IMR-90 (cell line): ENCODE measurements around the gene PROCR. TPM values are rescaled to one million over a fixed set of nuclear protein-coding genes. Genes with fewer than 3 reads are reported as not detected.

Experiments used
- ATAC-seq: fragments of 200-7000 bp; cut with Tn5 transposase; 2 replicates; pipeline ENCODE4 v1.9.1; 2020; ENCODE audit warnings: low read depth, mild to moderate bottlenecking, moderate library complexity
- BruUV-seq: library from RNA; stranded (reverse); fragments of 400-500 nt; replicated peaks from 2 replicates; lab custom pipeline; 2021; lab: Mats Ljungman, UMichigan
- CTCF ChIA-PET: fragments of 300-600 bp; formaldehyde crosslinking; extraction: SDS; loops from one replicate; lab custom pipeline; 2021; ENCODE audit warnings: antibody characterized with exemption; lab: Yijun Ruan, JAX
- POLR2A ChIA-PET: fragments of 300-600 bp; sonication (Branson Sonifier 250); formaldehyde crosslinking; loops from one replicate; lab custom pipeline; 2022; ENCODE audit warnings: antibody characterized with exemption; ENCODE audit not compliant: unreplicated experiment; lab: Charles Lee
- DNase-seq: peaks from one replicate; pipeline ENCODE4 v3.0.0; 2013
- H2AFZ ChIP-seq: replicated peaks from 2 replicates; pipeline ENCODE3; 2013; ENCODE audit warnings: low read length, mild to moderate bottlenecking; ENCODE audit not compliant: poor library complexity
- H2AK5ac ChIP-seq: 2 replicates; pipeline ENCODE4 v1.6.1; 2013; ENCODE audit warnings: low read depth, low read length, inconsistent platforms
- H2AK9ac ChIP-seq: replicated peaks from 2 replicates; pipeline ENCODE3; 2013; ENCODE audit warnings: mild to moderate bottlenecking, low read depth, low read length, moderate library complexity; ENCODE audit not compliant: poor library complexity
- H2BK120ac ChIP-seq: 2 replicates; pipeline ENCODE4 v1.6.1; 2013; ENCODE audit warnings: low read depth, low read length, inconsistent platforms
- H2BK15ac ChIP-seq: 3 replicates; pipeline ENCODE4 v1.6.1; 2013; ENCODE audit warnings: low read depth, low read length, inconsistent platforms
- H2BK20ac ChIP-seq: 2 replicates; pipeline ENCODE4 v1.6.1; 2013; ENCODE audit warnings: low read depth, mild to moderate bottlenecking, inconsistent platforms, low read length, moderate library complexity
- H2BK5ac ChIP-seq: 2 replicates; pipeline ENCODE4 v1.6.1; 2013; ENCODE audit warnings: mild to moderate bottlenecking, low read depth, low read length, inconsistent platforms; ENCODE audit not compliant: poor library complexity, severe bottlenecking
- H3K14ac ChIP-seq: replicated peaks from 2 replicates; pipeline ENCODE4 v1.6.1; 2013; ENCODE audit warnings: low read depth, low read length, inconsistent platforms
- H3K18ac ChIP-seq: 2 replicates; pipeline ENCODE4 v1.6.1; 2013; ENCODE audit warnings: low read depth, low read length, control low read depth
- H3K23ac ChIP-seq: 2 replicates; pipeline ENCODE4 v1.6.1; 2013; ENCODE audit warnings: low read depth, low read length, inconsistent platforms
- H3K27ac ChIP-seq: 2 replicates; pipeline ENCODE4 v1.5.1; 2013; ENCODE audit warnings: mild to moderate bottlenecking, control low read depth, low read length; ENCODE audit not compliant: insufficient read depth
- H3K27me3 ChIP-seq: 2 replicates; pipeline ENCODE4 v1.6.1; 2013; ENCODE audit warnings: low read length; ENCODE audit not compliant: control insufficient read depth, insufficient read depth
- H3K36me3 ChIP-seq: 2 replicates; pipeline ENCODE4 v1.6.1; 2013; ENCODE audit warnings: low read length, mixed read lengths; ENCODE audit not compliant: control insufficient read depth, insufficient read depth
- H3K4ac ChIP-seq: 2 replicates; pipeline ENCODE4 v1.6.1; 2013; ENCODE audit warnings: low read depth, low read length, inconsistent platforms
- H3K4me1 ChIP-seq: 2 replicates; pipeline ENCODE4 v1.6.1; 2013; ENCODE audit warnings: low read length, mixed read lengths; ENCODE audit not compliant: control insufficient read depth, insufficient read depth
- H3K4me2 ChIP-seq: 2 replicates; pipeline ENCODE4 v1.6.1; 2013; ENCODE audit warnings: low read depth, mild to moderate bottlenecking, control low read depth, low read length, moderate library complexity
- H3K4me3 ChIP-seq: 2 replicates; pipeline ENCODE4 v1.5.1; 2013; ENCODE audit warnings: low read depth, mild to moderate bottlenecking, control low read depth, low read length, moderate library complexity; ENCODE audit not compliant: insufficient read depth
- H3K56ac ChIP-seq: 2 replicates; pipeline ENCODE4 v1.6.1; 2013; ENCODE audit warnings: low read length, inconsistent platforms; ENCODE audit not compliant: insufficient read depth; ENCODE audit errors: extremely low read depth
- H3K79me1 ChIP-seq, 2 experiments: 2 replicates each; pipeline ENCODE4 v1.6.1; 2013; ENCODE audit warnings: low read length in 2 of 2, inconsistent platforms in 1 of 2, low read depth in 1 of 2
- H3K9ac ChIP-seq: 2 replicates; pipeline ENCODE4 v1.6.1; 2013; ENCODE audit warnings: low read depth, low read length, control low read depth
- H3K9me1 ChIP-seq: 2 replicates; pipeline ENCODE4 v1.6.1; 2013; ENCODE audit warnings: low read length, inconsistent platforms; ENCODE audit not compliant: insufficient read depth
- H3K9me3 ChIP-seq: 2 replicates; pipeline ENCODE4 v1.6.1; 2013; ENCODE audit warnings: low read length; ENCODE audit not compliant: control insufficient read depth, insufficient read depth
- H4K20me1 ChIP-seq: 2 replicates; pipeline ENCODE4 v1.6.1; 2013; ENCODE audit warnings: low read length, inconsistent platforms; ENCODE audit not compliant: insufficient read depth
- H4K5ac ChIP-seq: 2 replicates; pipeline ENCODE4 v1.6.1; 2013; ENCODE audit warnings: mild to moderate bottlenecking, low read depth, low read length, control low read depth
- H4K8ac ChIP-seq, 2 experiments: 2 replicates each; pipeline ENCODE4 v1.6.1; 2013; ENCODE audit warnings: low read depth in 2 of 2, low read length in 2 of 2, control low read depth in 1 of 2, inconsistent platforms in 1 of 2
- H4K91ac ChIP-seq: 2 replicates; pipeline ENCODE4 v1.6.1; 2013; ENCODE audit warnings: low read depth, low read length, inconsistent platforms; ENCODE audit not compliant: insufficient read depth
- BHLHE40 ChIP-seq: fragments of 150-350 bp; IDR thresholded peaks from 2 replicates; pipeline ENCODE4 v1.6.1; 2016; ENCODE audit warnings: mild to moderate bottlenecking, low read depth, low read length
- CEBPB ChIP-seq: IDR thresholded peaks from 2 replicates; pipeline ENCODE4 v1.6.1; 2012; ENCODE audit warnings: low read depth, low read length, improper control_type of control experiment
- CHD1 ChIP-seq: IDR thresholded peaks from 2 replicates; pipeline ENCODE4 v1.6.1; 2012; ENCODE audit warnings: low read depth, low read length, improper control_type of control experiment
- CTCF ChIP-seq: conservative IDR thresholded peaks from 2 replicates; pipeline ENCODE4 v1.5.1; 2012; ENCODE audit warnings: mild to moderate bottlenecking, low read depth, low read length, improper control_type of control experiment
- FOS ChIP-seq: fragments of 150-350 bp; IDR thresholded peaks from 2 replicates; pipeline ENCODE4 v1.6.1; 2016; ENCODE audit warnings: low read depth, low read length
- MAFK ChIP-seq: IDR thresholded peaks from 2 replicates; pipeline ENCODE4 v1.6.1; 2012; ENCODE audit warnings: low read depth, low read length, improper control_type of control experiment
- MAZ ChIP-seq: IDR thresholded peaks from 2 replicates; pipeline ENCODE4 v1.6.1; 2012; ENCODE audit warnings: low read depth, mild to moderate bottlenecking, low read length, improper control_type of control experiment, moderate library complexity, borderline replicate concordance
- MXI1 ChIP-seq: IDR thresholded peaks from 2 replicates; pipeline ENCODE4 v1.6.1; 2012; ENCODE audit warnings: low read depth, mild to moderate bottlenecking, low read length, moderate library complexity, borderline replicate concordance
- NFE2L2 ChIP-seq: fragments of 150-350 bp; IDR thresholded peaks from 2 replicates; pipeline ENCODE4 v1.6.1; 2016; ENCODE audit warnings: low read depth, mild to moderate bottlenecking, low read length
- POLR2A ChIP-seq: IDR thresholded peaks from 2 replicates; pipeline ENCODE4 v1.6.1; 2012; ENCODE audit warnings: mild to moderate bottlenecking, low read depth, low read length
- RAD21 ChIP-seq: IDR thresholded peaks from 2 replicates; pipeline ENCODE4 v1.6.1; 2012; ENCODE audit warnings: low read length, improper control_type of control experiment
- RCOR1 ChIP-seq: IDR thresholded peaks from 2 replicates; pipeline ENCODE4 v1.6.1; 2012; ENCODE audit warnings: mild to moderate bottlenecking, low read length, improper control_type of control experiment; ENCODE audit not compliant: insufficient replicate concordance
- RFX5 ChIP-seq: IDR thresholded peaks from 2 replicates; pipeline ENCODE4 v1.8.0; 2012; ENCODE audit warnings: low read depth, mild to moderate bottlenecking, low read length, moderate library complexity
- SMC3 ChIP-seq: fragments of 150-350 bp; IDR thresholded peaks from 2 replicates; pipeline ENCODE4 v1.6.1; 2016; ENCODE audit warnings: low read depth, mild to moderate bottlenecking, antibody characterized with exemption, low read length, moderate library complexity
- USF2 ChIP-seq: fragments of 150-350 bp; IDR thresholded peaks from 2 replicates; pipeline ENCODE4 v1.6.1; 2017; ENCODE audit warnings: mild to moderate bottlenecking, antibody characterized with exemption, low read length, low read depth
- WGBS, 2 experiments: methylation state at CpG; one replicate each; pipeline versions ENCODE4 v1.1.5 to v1.1.7; 2013; ENCODE audit warnings: missing lambda C conversion rate in 2 of 2; ENCODE audit not compliant: insufficient read length in 1 of 2; ENCODE audit errors: extremely low coverage in 2 of 2; 5-methylcytosine and 5-hydroxymethylcytosine counted together
- dilution Hi-C: fragments of 300-500 bp; cut with HindIII; formaldehyde crosslinking; loops from one replicate; pipeline ENCODE4 v1.14.3; 2018; ENCODE audit warnings: low sequenced_read_pairs; ENCODE audit not compliant: unreplicated experiment
- in situ Hi-C: fragments of 300-500 bp; cut with MboI; formaldehyde crosslinking; loops from 3 replicates; pipeline ENCODE4 v1.14.3; 2019; ENCODE audit warnings: low sequenced_read_pairs, inconsistent platforms, mixed read lengths
- intact Hi-C: fragments of 100-400 bp; cut with micrococcal nuclease; formaldehyde crosslinking; loops from 2 replicates; pipeline ENCODE4 v1.10.0; 2022
- polyA plus RNA-seq, 3 experiments: library from polyadenylated mRNA; depleted of rRNA; stranded (reverse); fragments of >200 nt; gene quantifications; 2 replicates each; pipeline ENCODE4 v1.2.3, GENCODE V29; 2012; ENCODE audit warnings: low replicate concordance in 1 of 3
- total RNA-seq: library from RNA; depleted of rRNA; stranded (reverse); fragments of >200 nt; gene quantifications from 2 replicates; pipeline ENCODE4 v1.2.3, GENCODE V29; 2012
- TF ChIP-seq, protein P1 (sequence below): fragments of 150-350 bp; IDR thresholded peaks from 2 replicates; pipeline ENCODE4 v1.6.1; 2016; ENCODE audit warnings: low read depth, mild to moderate bottlenecking, low read length, moderate library complexity, borderline replicate concordance

The PROCR gene
- total and polyA plus RNA-seq, 2 of the 4 experiments (the other 2 are of a cell fraction) = 36.4 to 41.9 TPM

DNA sequence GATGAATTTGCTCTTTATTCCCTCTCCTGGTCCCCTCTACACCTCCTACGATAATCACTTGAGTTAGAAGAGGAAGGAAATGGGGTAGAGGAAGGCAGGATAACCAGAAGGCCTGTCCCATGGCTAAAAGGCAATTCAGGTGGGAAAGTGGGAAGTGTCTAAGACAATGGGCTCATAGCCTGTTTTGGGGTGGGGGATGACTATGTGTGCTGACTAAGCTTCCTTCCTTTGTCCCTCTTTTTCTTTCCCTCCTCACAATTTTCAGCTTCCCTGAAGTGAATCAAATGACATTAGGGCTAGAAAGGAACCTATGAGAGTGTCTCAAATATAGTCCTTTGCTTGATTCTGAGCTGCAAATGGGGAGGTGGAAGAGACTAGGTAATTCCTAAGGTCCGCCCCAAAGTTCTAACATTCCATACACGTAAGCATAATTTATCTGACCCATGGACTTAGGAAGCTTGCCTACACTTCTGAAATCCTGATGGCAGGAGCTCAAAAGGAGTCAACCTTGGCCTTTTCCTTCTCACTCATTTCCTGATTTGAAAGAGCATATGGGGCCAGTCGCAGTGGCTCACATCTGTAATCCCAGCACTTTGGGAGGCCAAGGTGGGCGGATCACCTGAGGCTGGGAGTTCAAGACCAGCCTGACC, 49.0 kb upstream of the PROCR start:
- H3K4me1 ChIP-seq = peaks cover 12% of the 10 kb centered on the region
- H3K18ac ChIP-seq = no peak overlapping the region
- in situ Hi-C loops (no loop called here), intact Hi-C loops (no loop called here), dilution Hi-C loops (no loop called here)
- no CpG with 5 or more reads among the region's 5 CpGs for WGBS, 2 experiments
- no peak overlapping the region for H4K5ac ChIP-seq
- no peak overlapping the region for H2BK15ac ChIP-seq
- no peak overlapping the region for H2AFZ ChIP-seq
- H3K23ac ChIP-seq = no peak overlapping the region
- no TSS peak for BruUV-seq
- DNase-seq = no peak
- peaks cover 41% of the 10 kb centered on the region for H3K36me3 ChIP-seq
- H2BK120ac ChIP-seq = no peak overlapping the region
- H3K79me1 ChIP-seq = peaks cover 0 to 9% of the 10 kb centered on the region in 2 experiments; a peak in 2 of 4 replicates
- no peak overlapping the region for H3K4ac ChIP-seq
- no peak overlapping the region for H4K91ac ChIP-seq
- POLR2A ChIA-PET = no interaction called here
- H4K20me1 ChIP-seq = 0 out of 2 replicates have a peak, but pooled peaks cover 2% of the 10 kb centered on the region
- H4K8ac ChIP-seq = no peak overlapping the region
- no peak overlapping the region for H3K4me3 ChIP-seq
- H3K27ac ChIP-seq = no peak overlapping the region
- no peak for TF ChIP-seq USF2
- no peak for TF ChIP-seq CEBPB
- no peak for TF ChIP-seq POLR2A
- TF ChIP-seq RFX5 = no peak
- TF ChIP-seq MXI1 = no peak
- TF ChIP-seq FOS = no peak
- TF ChIP-seq MAZ = no peak
- TF ChIP-seq NFE2L2 = no peak
- TF ChIP-seq RCOR1 = no peak
- TF ChIP-seq RAD21 = no peak
- no peak for TF ChIP-seq BHLHE40
- TF ChIP-seq CTCF = no peak
- TF ChIP-seq, protein P1, sequence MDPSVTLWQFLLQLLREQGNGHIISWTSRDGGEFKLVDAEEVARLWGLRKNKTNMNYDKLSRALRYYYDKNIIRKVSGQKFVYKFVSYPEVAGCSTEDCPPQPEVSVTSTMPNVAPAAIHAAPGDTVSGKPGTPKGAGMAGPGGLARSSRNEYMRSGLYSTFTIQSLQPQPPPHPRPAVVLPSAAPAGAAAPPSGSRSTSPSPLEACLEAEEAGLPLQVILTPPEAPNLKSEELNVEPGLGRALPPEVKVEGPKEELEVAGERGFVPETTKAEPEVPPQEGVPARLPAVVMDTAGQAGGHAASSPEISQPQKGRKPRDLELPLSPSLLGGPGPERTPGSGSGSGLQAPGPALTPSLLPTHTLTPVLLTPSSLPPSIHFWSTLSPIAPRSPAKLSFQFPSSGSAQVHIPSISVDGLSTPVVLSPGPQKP = no peak
- TF ChIP-seq SMC3 = no peak
- TF ChIP-seq MAFK = no peak
- no peak for TF ChIP-seq CHD1
- H2BK5ac ChIP-seq = no peak overlapping the region
- no peak overlapping the region for H2AK5ac ChIP-seq
- H3K56ac ChIP-seq = no peak overlapping the region
- H3K9me3 ChIP-seq = no peaks in the 10 kb centered on the region
- peaks cover 13% of the 10 kb centered on the region for H3K9me1 ChIP-seq
- H3K27me3 ChIP-seq = no peaks in the 10 kb centered on the region
- no peak overlapping the region for H3K4me2 ChIP-seq
- H2AK9ac ChIP-seq = no peak overlapping the region
- H2BK20ac ChIP-seq = no peak overlapping the region
- no peak overlapping the region for H3K14ac ChIP-seq
- CTCF ChIA-PET = no interaction called here
- no peak overlapping the region for H3K9ac ChIP-seq
- no peak for ATAC-seq
